GM23338 (cell line): Measurements from ENCODE around the gene AGBL4. TPM values are rescaled to one million over a fixed set of nuclear protein-coding genes. Genes with fewer than 3 reads are reported as not detected.

Experiments used
- ATAC-seq: fragments of 200-7000 bp; cut with Tn5 transposase; 3 replicates; pipeline ENCODE4 v1.9.1; 2020
- DNase-seq: peaks from one replicate; pipeline ENCODE4 v3.0.0-alpha.2; 2015; ENCODE audit warnings: low spot score
- H2AFZ ChIP-seq: fragments of 200-600 bp; sonication (generic); 2 replicates; pipeline ENCODE4 v1.8.0; 2016; ENCODE audit warnings: antibody characterized with exemption, mild to moderate bottlenecking, moderate library complexity
- H3F3A ChIP-seq: fragments of 200-600 bp; sonication (generic); replicated peaks from 2 replicates; pipeline ENCODE4 v1.8.0; 2017; ENCODE audit warnings: antibody characterized with exemption, mixed run types, low read depth
- H3K27ac ChIP-seq: fragments of 200-600 bp; sonication (generic); 2 replicates; pipeline ENCODE4 v1.6.1; 2016; ENCODE audit warnings: low read depth
- H3K27me3 ChIP-seq: fragments of 200-600 bp; sonication (generic); 2 replicates; pipeline ENCODE4 v1.8.0; 2016; ENCODE audit warnings: mild to moderate bottlenecking, mixed run types, moderate library complexity; ENCODE audit not compliant: insufficient read depth
- H3K36me3 ChIP-seq: fragments of 200-600 bp; sonication (generic); 2 replicates; pipeline ENCODE4 v1.8.0; 2016; ENCODE audit warnings: mild to moderate bottlenecking; ENCODE audit not compliant: insufficient read depth
- H3K4me1 ChIP-seq: fragments of 200-600 bp; sonication (generic); 2 replicates; pipeline ENCODE4 v1.8.0; 2016; ENCODE audit warnings: mild to moderate bottlenecking, moderate library complexity; ENCODE audit not compliant: insufficient read depth
- H3K4me2 ChIP-seq: fragments of 200-600 bp; sonication (generic); 2 replicates; pipeline ENCODE4 v1.7.1; 2017; ENCODE audit warnings: mixed run types
- H3K4me3 ChIP-seq: fragments of 200-600 bp; sonication (generic); 2 replicates; pipeline ENCODE4 v1.6.1; 2016; ENCODE audit warnings: mixed run types
- H3K79me2 ChIP-seq: fragments of 200-600 bp; sonication (generic); replicated peaks from 2 replicates; pipeline ENCODE4 v1.8.0; 2017; ENCODE audit warnings: mild to moderate bottlenecking; ENCODE audit not compliant: insufficient read depth
- H3K9me2 ChIP-seq: fragments of 200-600 bp; sonication (generic); 2 replicates; pipeline ENCODE4 v1.8.0; 2017; ENCODE audit not compliant: insufficient read depth
- H4K20me1 ChIP-seq: fragments of 200-600 bp; sonication (generic); replicated peaks from 2 replicates; pipeline ENCODE4 v1.8.0; 2017; ENCODE audit warnings: mild to moderate bottlenecking; ENCODE audit not compliant: insufficient read depth
- H3K27ac Mint-ChIP-seq: 2 replicates; pipeline ENCODE4 v1.8.0; 2020; ENCODE audit warnings: inconsistent platforms, mild to moderate bottlenecking, moderate library complexity, mixed read lengths
- H3K27me3 Mint-ChIP-seq: 3 replicates; pipeline ENCODE4 v1.8.0; 2022; ENCODE audit warnings: low read depth, mild to moderate bottlenecking, moderate library complexity, mixed read lengths, inconsistent platforms; ENCODE audit not compliant: insufficient read depth, poor library complexity
- H3K36me3 Mint-ChIP-seq: 3 replicates; pipeline ENCODE4 v1.8.0; 2021; ENCODE audit warnings: low read depth, mild to moderate bottlenecking, inconsistent platforms, moderate library complexity, mixed read lengths
- H3K4me1 Mint-ChIP-seq: 3 replicates; pipeline ENCODE4 v1.8.0; 2020; ENCODE audit warnings: mild to moderate bottlenecking, inconsistent platforms, mixed read lengths
- H3K4me3 Mint-ChIP-seq: 3 replicates; pipeline ENCODE4 v1.8.0; 2021; ENCODE audit warnings: moderate library complexity, mild to moderate bottlenecking, inconsistent platforms, mixed read lengths
- H3K9me3 Mint-ChIP-seq: 3 replicates; pipeline ENCODE4 v1.8.0; 2020; ENCODE audit warnings: moderate library complexity, mild to moderate bottlenecking, inconsistent platforms, mixed read lengths
- CREB1 ChIP-seq: fragments of 250-450 bp; sonication (Bioruptor Pico); IDR thresholded peaks from 2 replicates; pipeline ENCODE4 v1.5.0; 2020; ENCODE audit warnings: low read depth, mild to moderate bottlenecking, moderate library complexity
- CTCF ChIP-seq, 2 experiments: fragments of 200-600 bp in 1 of 2; sonication (generic) in 1 of 2; conservative IDR thresholded peaks; 2 replicates each; pipeline versions ENCODE4 v1.5.1 to v1.6.1; 2016 to 2017; ENCODE audit warnings: antibody characterized with exemption in 2 of 2, low read depth in 2 of 2, mild to moderate bottlenecking in 2 of 2, moderate library complexity in 1 of 2
- ETS1 ChIP-seq: IDR thresholded peaks from 2 replicates; pipeline ENCODE4 v1.6.1; 2016; ENCODE audit warnings: antibody characterized with exemption
- EZH2 ChIP-seq: fragments of 200-600 bp; sonication (generic); IDR thresholded peaks from one replicate; pipeline ENCODE4 v1.8.0; 2017; ENCODE audit warnings: antibody characterized with exemption, mild to moderate bottlenecking, low read depth; ENCODE audit not compliant: unreplicated experiment
- EZH2phosphoT487 ChIP-seq: fragments of 200-600 bp; sonication (generic); IDR thresholded peaks from one replicate; pipeline ENCODE4 v1.8.1; 2018; ENCODE audit warnings: antibody characterized with exemption; ENCODE audit not compliant: unreplicated experiment
- JUNB ChIP-seq: IDR thresholded peaks from one replicate; pipeline ENCODE4 v1.6.1; 2016; ENCODE audit warnings: antibody characterized with exemption; ENCODE audit not compliant: unreplicated experiment
- NANOG ChIP-seq: IDR thresholded peaks from 2 replicates; pipeline ENCODE4 v1.6.1; 2016; ENCODE audit warnings: antibody characterized with exemption, borderline replicate concordance
- POLR2AphosphoS5 ChIP-seq: IDR thresholded peaks from 2 replicates; pipeline ENCODE4 v1.6.1; 2016; ENCODE audit warnings: antibody characterized with exemption, low read depth
- REST ChIP-seq: IDR thresholded peaks from one replicate; pipeline ENCODE4 v1.6.1; 2018; ENCODE audit warnings: antibody characterized with exemption; ENCODE audit not compliant: unreplicated experiment
- STAT1 ChIP-seq: IDR thresholded peaks from one replicate; pipeline ENCODE4 v1.6.1; 2016; ENCODE audit warnings: antibody characterized with exemption; ENCODE audit not compliant: unreplicated experiment
- ZNF114 ChIP-seq: fragments of 250-450 bp; sonication (Bioruptor Pico); IDR thresholded peaks from 2 replicates; pipeline ENCODE4 v1.5.0; 2020; ENCODE audit warnings: mild to moderate bottlenecking, moderate library complexity
- ZNF331 ChIP-seq: fragments of 250-450 bp; sonication (Bioruptor Pico); IDR thresholded peaks from 2 replicates; pipeline ENCODE4 v1.5.0; 2020; ENCODE audit warnings: low read depth, mild to moderate bottlenecking, moderate library complexity
- ZNF462 ChIP-seq: fragments of 250-450 bp; sonication (Bioruptor Pico); IDR thresholded peaks from 2 replicates; pipeline ENCODE4 v1.5.0; 2020; ENCODE audit warnings: mild to moderate bottlenecking, moderate library complexity
- polyA plus RNA-seq: library from polyadenylated mRNA; unstranded; fragments of >200 nt; fragmentation: Nextera tagmentation; extraction: Ambion mirVana; gene quantifications from 2 replicates; pipeline ENCODE4 v1.2.1, GENCODE V29; 2016
- total RNA-seq: library from RNA; depleted of rRNA; stranded (reverse); fragments of >200 nt; shearing (Covaris generic); gene quantifications from 2 replicates; pipeline ENCODE4 v1.2.3, GENCODE V29; 2014

AGBL4 gene
- total and polyA plus RNA-seq, 2 experiments from 2014 or later: 0.91 to 1.5 TPM

GRCh38 chr1:48923116-48923515 lies 1100.6 kb downstream of the AGBL4 start:
- H3K27ac ChIP-seq: no peak overlapping the region
- H3K27me3 Mint-ChIP-seq: no peaks in the 10 kb centered on the region
- no peak overlapping the region for H3K27ac Mint-ChIP-seq
- H3K4me3 Mint-ChIP-seq: no peak overlapping the region
- DNase-seq (no peak), ATAC-seq (no peak)
- H3K9me2 ChIP-seq: no peaks in the 10 kb centered on the region
- no peak overlapping the region for H2AFZ ChIP-seq
- no peaks in the 10 kb centered on the region for H3K4me1 Mint-ChIP-seq
- no peaks in the 10 kb centered on the region for H3K79me2 ChIP-seq
- no peaks in the 10 kb centered on the region for H3K36me3 Mint-ChIP-seq
- H3K4me1 ChIP-seq: no peaks in the 10 kb centered on the region
- H4K20me1 ChIP-seq: no peaks in the 10 kb centered on the region
- H3F3A ChIP-seq: no peaks in the 10 kb centered on the region
- H3K9me3 Mint-ChIP-seq: peaks cover 12% of the 10 kb centered on the region; the same call in 1 of the 3 replicates
- no peak overlapping the region for H3K4me3 ChIP-seq
- no peaks in the 10 kb centered on the region for H3K27me3 ChIP-seq
- no peaks in the 10 kb centered on the region for H3K36me3 ChIP-seq
- TF ChIP-seq NANOG (no peak), ZNF331 (CRISPR knock-in tag) (no peak), EZH2 (no peak), ZNF114 (no peak), ZNF462 (no peak), JUNB (no peak), EZH2phosphoT487 (no peak), REST (no peak), ETS1 (no peak), POLR2AphosphoS5 (no peak), CTCF (conservative IDR thresholded peaks at IDR 0.05; ENCODE audit: low read depth in 2 of 2) (no peak), CREB1 (CRISPR knock-in tag) (no peak), STAT1 (no peak)
- H3K4me2 ChIP-seq: no peak overlapping the region
